NCI-H146 (cell line): ENCODE measurements around the gene OXA1L.
"Not testable (repeated sequence)": the region's sequence is repeated elsewhere in the genome, so short reads cannot be mapped to it uniquely, and the experiment has no call there.

Experiments
- DNase-seq: peaks from one replicate; lab custom pipeline; 2025; lab: John Stamatoyannopoulos, UW

Gene OXA1L

GRCh38 chr14:22769369-22769768 is 2.9 kb downstream of the OXA1L start:
- no peak for DNase-seq

- DNase-seq = no peak
Measured at GRCh38 chr14:22770481-22771187, 4.1 kb downstream of the OXA1L start.

GRCh38 chr14:22772725-22773124 is 6.2 kb downstream of the OXA1L start:
- DNase-seq = no peak

- DNase-seq = no peak
Measured at GRCh38 chr14:22773162-22774010, 6.9 kb downstream of the OXA1L start.

- DNase-seq = no peak
Measured at GRCh38 chr14:22774011-22774706, 7.7 kb downstream of the OXA1L start.

- no peak for DNase-seq
Measured at GRCh38 chr14:22776215-22776614, 9.7 kb downstream of the OXA1L start.

- DNase-seq = not testable (repeated sequence)
Measured at GRCh38 chr14:22776849-22777248, 10.4 kb downstream of the OXA1L start.

- DNase-seq = no peak
Measured at GRCh38 chr14:22778084-22778483, 11.6 kb downstream of the OXA1L start.

- no peak for DNase-seq
Measured at GRCh38 chr14:22780105-22780679, 13.7 kb downstream of the OXA1L start.

- no peak for DNase-seq
Measured at GRCh38 chr14:22780941-22781300, 14.4 kb downstream of the OXA1L start.

GRCh38 chr14:22781301-22781991 is 15.0 kb downstream of the OXA1L start:
- DNase-seq = no peak

GRCh38 chr14:22786685-22787084 is 20.2 kb downstream of the OXA1L start:
- DNase-seq = no peak

GRCh38 chr14:22791301-22791700 is 24.8 kb downstream of the OXA1L start:
- no peak for DNase-seq

- DNase-seq = no peak
Measured at GRCh38 chr14:22792158-22792557, 25.7 kb downstream of the OXA1L start.

GRCh38 chr14:22793550-22793949 is 27.1 kb downstream of the OXA1L start:
- not testable (repeated sequence) for DNase-seq

- no peak for DNase-seq
Measured at GRCh38 chr14:22793976-22794375, 27.5 kb downstream of the OXA1L start.

GRCh38 chr14:22794551-22794951 is 28.1 kb downstream of the OXA1L start:
- no peak for DNase-seq

GRCh38 chr14:22796087-22796707 is 29.7 kb downstream of the OXA1L start:
- no peak for DNase-seq

GRCh38 chr14:22797017-22797917 is 30.8 kb downstream of the OXA1L start:
- DNase-seq = no peak

GRCh38 chr14:22798528-22798927 is 32.0 kb downstream of the OXA1L start:
- DNase-seq = no peak
